ENCODE data around the gene TMEM130.

TMEM130 gene

GRCh38 chr7:98913026-98913425 lies 43.2 kb upstream of the TMEM130 start:
- Histone ChIP-seq H3K9me2 (replicated peaks; ENCODE audit: low read depth, low read length) (no peaks in the 10 kb centered on the region), H3K79me2 (ENCODE audit: insufficient read depth, low read length) (no peaks in the 10 kb centered on the region), H3K4me2 (ENCODE audit: low read depth, low read length, poor library complexity, severe bottlenecking) (no peak overlapping the region), H3F3A (ENCODE audit: low read depth) (no peaks in the 10 kb centered on the region), H2AFZ (ENCODE audit: low read length) (no peak overlapping the region), H3K4me3 (ENCODE audit: low read length, poor library complexity, severe bottlenecking) (no peak overlapping the region), H4K20me1 (ENCODE audit: insufficient read depth, low read length, poor library complexity, severe bottlenecking) (no peaks in the 10 kb centered on the region), H3K27me3 (ENCODE audit: insufficient read depth, low read length, poor library complexity, severe bottlenecking) (no peaks in the 10 kb centered on the region), H3K9ac (ENCODE audit: low read depth, low read length, poor library complexity, severe bottlenecking) (no peak overlapping the region), H3K36me3 (ENCODE audit: insufficient read depth, low read length) (peaks cover 86% of the 10 kb centered on the region; the same call in 1 of the 2 replicates), H3K9me3 (ENCODE audit: insufficient read depth, low read depth, low read length) (no peaks in the 10 kb centered on the region), H3K4me1 (ENCODE audit: insufficient read depth, low read length, poor library complexity, severe bottlenecking) (no peaks in the 10 kb centered on the region)
- TF ChIP-seq CTCF (conservative IDR thresholded peaks at IDR 0.05; ENCODE audit: low read length): no peak
- TF ChIP-seq EZH2phosphoT487 (IDR thresholded peaks at IDR 0.05; ENCODE audit: borderline replicate concordance): no peak

GRCh38 chr7:98911916-98912315 lies 42.1 kb upstream of the TMEM130 start:
- Histone ChIP-seq H4K20me1 (ENCODE audit: insufficient read depth, low read length, poor library complexity, severe bottlenecking) (no peaks in the 10 kb centered on the region), H3K9ac (ENCODE audit: low read depth, low read length, poor library complexity, severe bottlenecking) (no peak overlapping the region), H3K9me3 (ENCODE audit: insufficient read depth, low read depth, low read length) (no peaks in the 10 kb centered on the region), H3K27me3 (ENCODE audit: insufficient read depth, low read length, poor library complexity, severe bottlenecking) (no peaks in the 10 kb centered on the region), H3K4me2 (ENCODE audit: low read depth, low read length, poor library complexity, severe bottlenecking) (no peak overlapping the region), H2AFZ (ENCODE audit: low read length) (no peak overlapping the region), H3K79me2 (ENCODE audit: insufficient read depth, low read length) (no peaks in the 10 kb centered on the region), H3K36me3 (ENCODE audit: insufficient read depth, low read length) (peaks cover 86% of the 10 kb centered on the region; the same call in 1 of the 2 replicates), H3K4me3 (ENCODE audit: low read length, poor library complexity, severe bottlenecking) (no peak overlapping the region), H3F3A (ENCODE audit: low read depth) (no peaks in the 10 kb centered on the region), H3K9me2 (replicated peaks; ENCODE audit: low read depth, low read length) (no peaks in the 10 kb centered on the region), H3K4me1 (ENCODE audit: insufficient read depth, low read length, poor library complexity, severe bottlenecking) (no peaks in the 10 kb centered on the region)
- TF ChIP-seq CTCF (conservative IDR thresholded peaks at IDR 0.05; ENCODE audit: low read length) (no peak), EZH2phosphoT487 (IDR thresholded peaks at IDR 0.05; ENCODE audit: borderline replicate concordance) (no peak)

GRCh38 chr7:98910427-98910826 lies 40.6 kb upstream of the TMEM130 start:
- H3K36me3 ChIP-seq (ENCODE audit: insufficient read depth, low read length): peaks cover 78% of the 10 kb centered on the region; the same call in 1 of the 2 replicates
- TF ChIP-seq EZH2phosphoT487 (IDR thresholded peaks at IDR 0.05; ENCODE audit: borderline replicate concordance) (no peak), CTCF (conservative IDR thresholded peaks at IDR 0.05; ENCODE audit: low read length) (no peak)
- H2AFZ ChIP-seq (ENCODE audit: low read length): no peak overlapping the region
- H3K4me2 ChIP-seq (ENCODE audit: low read depth, low read length, poor library complexity, severe bottlenecking): no peak overlapping the region
- no peaks in the 10 kb centered on the region for H3K9me2 ChIP-seq (replicated peaks; ENCODE audit: low read depth, low read length)
- no peak overlapping the region for H3K9ac ChIP-seq (ENCODE audit: low read depth, low read length, poor library complexity, severe bottlenecking)
- H3K27me3 ChIP-seq (ENCODE audit: insufficient read depth, low read length, poor library complexity, severe bottlenecking): no peaks in the 10 kb centered on the region
- H3K9me3 ChIP-seq (ENCODE audit: insufficient read depth, low read depth, low read length): no peaks in the 10 kb centered on the region
- H3K4me3 ChIP-seq (ENCODE audit: low read length, poor library complexity, severe bottlenecking): no peak overlapping the region
- H3F3A ChIP-seq (ENCODE audit: low read depth): no peaks in the 10 kb centered on the region
- H3K4me1 ChIP-seq (ENCODE audit: insufficient read depth, low read length, poor library complexity, severe bottlenecking): no peaks in the 10 kb centered on the region
- H3K79me2 ChIP-seq (ENCODE audit: insufficient read depth, low read length): no peaks in the 10 kb centered on the region
- H4K20me1 ChIP-seq (ENCODE audit: insufficient read depth, low read length, poor library complexity, severe bottlenecking): no peaks in the 10 kb centered on the region
